HepG2 (cell line): ENCODE results near the gene MAP3K8. TPM values are rescaled to one million over a fixed set of nuclear protein-coding genes. Genes with fewer than 3 reads are reported as not detected.

ENCODE experiments used
- AGO1 ChIP-seq: fragments of 200-400 bp; formaldehyde crosslinking; IDR thresholded peaks from 2 replicates; pipeline ENCODE4 v1.6.1; 2017; ENCODE audit warnings: mild to moderate bottlenecking, low read depth, low read length, moderate library complexity; ENCODE audit not compliant: poor library complexity, severe bottlenecking
- AHDC1 ChIP-seq: sonication (generic); formaldehyde crosslinking; IDR thresholded peaks from 2 replicates; pipeline ENCODE4 v1.5.1; 2020; ENCODE audit warnings: mild to moderate bottlenecking, missing genetic modification reagents, borderline replicate concordance
- CENPT ChIP-seq: sonication (generic); formaldehyde crosslinking; IDR thresholded peaks from 2 replicates; pipeline ENCODE4 v1.8.0; 2022; ENCODE audit warnings: low read depth, mild to moderate bottlenecking, moderate library complexity, missing genetic modification reagents
- ELF3 ChIP-seq: IDR thresholded peaks from 2 replicates; pipeline ENCODE4 v1.6.1; 2016; ENCODE audit warnings: missing genetic modification reagents, missing compliant biosample characterization
- FIP1L1 ChIP-seq: fragments of 200-400 bp; formaldehyde crosslinking; IDR thresholded peaks from 2 replicates; pipeline ENCODE4 v1.6.1; 2018; ENCODE audit warnings: low read depth, mild to moderate bottlenecking, low read length, moderate library complexity, borderline replicate concordance; ENCODE audit not compliant: insufficient read depth
- FOSL2 ChIP-seq: sonication (generic); formaldehyde crosslinking; IDR thresholded peaks from 2 replicates; pipeline ENCODE4 v1.4.0; 2020; ENCODE audit warnings: missing genetic modification reagents
- FOXO1 ChIP-seq: sonication (generic); formaldehyde crosslinking; IDR thresholded peaks from 2 replicates; pipeline ENCODE4 v1.4.0; 2020; ENCODE audit warnings: missing genetic modification reagents
- MAFF ChIP-seq: IDR thresholded peaks from 2 replicates; pipeline ENCODE4 v1.6.1; 2011; ENCODE audit warnings: low read depth, low read length, improper control_type of control experiment
- MYPOP ChIP-seq: sonication (generic); formaldehyde crosslinking; IDR thresholded peaks from 2 replicates; pipeline ENCODE4 v1.8.1; 2023; ENCODE audit warnings: mild to moderate bottlenecking, moderate library complexity, missing genetic modification reagents
- NCOR1 ChIP-seq: fragments of 200-600 bp; sonication (generic); IDR thresholded peaks from 2 replicates; pipeline ENCODE4 v1.7.0; 2017; ENCODE audit warnings: antibody characterized with exemption, low read length, borderline replicate concordance
- RFX1 ChIP-seq: fragments of 450-650 bp; IDR thresholded peaks from 2 replicates; pipeline ENCODE4 v1.6.1; 2017
- SOX13 ChIP-seq, 3 experiments: fragments of 450-650 bp in 1 of 3; sonication (generic) in 1 of 3; formaldehyde crosslinking in 1 of 3; IDR thresholded peaks in 2 of 3; conservative IDR thresholded peaks in 1 of 3; 2 replicates each; pipeline versions ENCODE4 v1.5.0 to v1.6.1; 2016 to 2020; ENCODE audit warnings: antibody characterized with exemption in 1 of 3, mild to moderate bottlenecking in 1 of 3, missing compliant biosample characterization in 1 of 3, missing genetic modification reagents in 1 of 3, moderate library complexity in 1 of 3
- SPEN ChIP-seq: sonication (generic); formaldehyde crosslinking; IDR thresholded peaks from 2 replicates; pipeline ENCODE4 v1.5.1; 2020; ENCODE audit warnings: low read depth, mild to moderate bottlenecking, missing genetic modification reagents
- TAF1 ChIP-seq: sonication (generic); formaldehyde crosslinking; IDR thresholded peaks from 2 replicates; pipeline ENCODE4 v1.4.0; 2020; ENCODE audit warnings: missing genetic modification reagents
- TBX2 ChIP-seq: sonication (generic); formaldehyde crosslinking; IDR thresholded peaks from 2 replicates; pipeline ENCODE4 v1.5.0; 2020; ENCODE audit warnings: missing genetic modification reagents, mild to moderate bottlenecking, borderline replicate concordance
- ZBTB8A ChIP-seq: sonication (generic); formaldehyde crosslinking; IDR thresholded peaks from 2 replicates; pipeline ENCODE4 v1.4.0; 2020; ENCODE audit warnings: mild to moderate bottlenecking, low read depth, missing genetic modification reagents, borderline replicate concordance
- ZC3H13 ChIP-seq: sonication (generic); formaldehyde crosslinking; IDR thresholded peaks from 2 replicates; pipeline ENCODE4 v1.8.1; 2023; ENCODE audit warnings: mild to moderate bottlenecking, missing genetic modification reagents, moderate library complexity
- ZFP82 ChIP-seq: sonication (generic); formaldehyde crosslinking; IDR thresholded peaks from 2 replicates; pipeline ENCODE4 v1.5.1; 2020; ENCODE audit warnings: mild to moderate bottlenecking, missing genetic modification reagents, borderline replicate concordance
- ZGPAT ChIP-seq: IDR thresholded peaks from 2 replicates; pipeline ENCODE4 v1.6.1; 2016; ENCODE audit warnings: mild to moderate bottlenecking
- ZNF230 ChIP-seq: sonication (generic); formaldehyde crosslinking; IDR thresholded peaks from 2 replicates; pipeline ENCODE4 v1.4.0; 2020; ENCODE audit warnings: mild to moderate bottlenecking, missing genetic modification reagents
- ZNF468 ChIP-seq: sonication (generic); formaldehyde crosslinking; IDR thresholded peaks from 2 replicates; pipeline ENCODE4 v1.8.0; 2022; ENCODE audit warnings: mild to moderate bottlenecking, moderate library complexity, missing genetic modification reagents
- ZNF616 ChIP-seq: sonication (generic); formaldehyde crosslinking; IDR thresholded peaks from 2 replicates; pipeline ENCODE4 v1.5.0; 2020; ENCODE audit warnings: low read depth, mild to moderate bottlenecking, missing genetic modification reagents
- ZNF816 ChIP-seq: sonication (generic); formaldehyde crosslinking; IDR thresholded peaks from 2 replicates; pipeline ENCODE4 v1.8.0; 2022; ENCODE audit warnings: missing genetic modification reagents, mild to moderate bottlenecking, borderline replicate concordance
- ZNF839 ChIP-seq: sonication (generic); formaldehyde crosslinking; IDR thresholded peaks from 2 replicates; pipeline ENCODE4 v1.4.0; 2020; ENCODE audit warnings: missing genetic modification reagents, mild to moderate bottlenecking, borderline replicate concordance
- polyA plus RNA-seq, 8 experiments: library from polyadenylated mRNA; depleted of rRNA in 3 of 8; stranded (reverse) in 7 of 8; unstranded in 1 of 8; fragments of >200 nt; fragmentation: Illumina TruSeq in 4 of 8; extraction: Trizol in 4 of 8; gene quantifications; 2 replicates each; pipeline versions ENCODE4 v1.2.1 to v1.2.3, GENCODE V29; 2011 to 2016; ENCODE audit warnings: low read depth in 4 of 8, missing spikeins in 1 of 8, mixed read lengths in 1 of 8; ENCODE audit not compliant: insufficient read depth in 1 of 8
- total RNA-seq, 5 experiments: library from RNA; depleted of rRNA; stranded (reverse); fragments of >200 nt; fragmentation: Illumina TruSeq; extraction: Trizol; gene quantifications; 2 replicates each; pipeline ENCODE4 v1.2.3, GENCODE V29; 2016; ENCODE audit warnings: low read depth in 1 of 5

Gene MAP3K8
- total and polyA plus RNA-seq, 2 of the 13 experiments (the other 11 are each of a cell fraction or from before 2014, with no cell fraction given) = 19.3 to 37.9 TPM

- TF ChIP-seq TBX2 = no peak
- no peak for TF ChIP-seq MYPOP (CRISPR knock-in tag)
- no peak for TF ChIP-seq ZNF468 (CRISPR knock-in tag)
- TF ChIP-seq NCOR1 = peak; percentile 54; the same call in 1 of the 2 replicates
- no peak for TF ChIP-seq ZC3H13
- no peak for TF ChIP-seq TAF1 (CRISPR knock-in tag)
- TF ChIP-seq AGO1 = no peak
- TF ChIP-seq SOX13 (IDR thresholded peaks at IDR 0.05) = no peak
- no peak for TF ChIP-seq SOX13 (CRISPR knock-in tag; conservative IDR thresholded peaks at IDR 0.05 in 1 of 2, IDR thresholded peaks at IDR 0.05 in 1 of 2)
- TF ChIP-seq ZNF616 (CRISPR knock-in tag) = no peak
- TF ChIP-seq AHDC1 (CRISPR knock-in tag) = no peak; the same call in 1 of the 2 replicates
- no peak for TF ChIP-seq ELF3 (CRISPR knock-in tag)
- peak; percentile 36; the same call in 1 of the 2 replicates for TF ChIP-seq FOSL2 (CRISPR knock-in tag)
- no peak for TF ChIP-seq ZBTB8A (CRISPR knock-in tag)
- no peak for TF ChIP-seq SPEN (CRISPR knock-in tag)
- TF ChIP-seq ZGPAT (CRISPR knock-in tag) = no peak
- no peak for TF ChIP-seq MAFF
- TF ChIP-seq ZNF816 = no peak
- no peak for TF ChIP-seq ZNF839 (CRISPR knock-in tag)
- no peak for TF ChIP-seq FIP1L1
- no peak for TF ChIP-seq RFX1
- TF ChIP-seq ZFP82 = no peak
- TF ChIP-seq CENPT (CRISPR knock-in tag) = no peak
- TF ChIP-seq FOXO1 (CRISPR knock-in tag) = no peak
- no peak for TF ChIP-seq ZNF230 (CRISPR knock-in tag)
These were observed 43.8 kb upstream of the MAP3K8 start (continued) for GRCh38 chr10:30390207-30390606.
